Measurements from ENCODE around the gene SLC8A1.

DNA sequence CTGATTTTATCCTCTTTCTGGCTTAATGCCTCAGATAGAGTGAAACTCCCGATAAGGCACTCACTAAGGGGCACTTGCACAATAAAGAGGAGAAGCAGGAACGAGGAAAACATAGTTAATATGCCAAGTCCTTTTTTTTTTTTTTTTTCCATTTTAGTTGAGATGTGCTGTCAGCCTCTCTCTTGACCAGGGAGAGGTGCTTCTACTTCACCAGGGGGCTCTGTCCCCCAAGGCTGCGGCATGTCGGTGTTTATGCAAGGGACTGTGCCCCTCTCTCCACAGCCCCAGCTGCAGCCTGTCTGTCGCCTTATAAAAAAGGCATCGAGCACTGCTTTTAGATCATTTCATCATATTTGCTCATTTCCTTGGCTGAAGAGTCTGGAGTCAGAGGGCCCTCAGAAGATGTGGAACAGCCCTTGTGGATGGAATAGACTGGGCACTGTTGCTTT, 178.1 kb downstream of the SLC8A1 start:
- TF ChIP-seq, protein P1, sequence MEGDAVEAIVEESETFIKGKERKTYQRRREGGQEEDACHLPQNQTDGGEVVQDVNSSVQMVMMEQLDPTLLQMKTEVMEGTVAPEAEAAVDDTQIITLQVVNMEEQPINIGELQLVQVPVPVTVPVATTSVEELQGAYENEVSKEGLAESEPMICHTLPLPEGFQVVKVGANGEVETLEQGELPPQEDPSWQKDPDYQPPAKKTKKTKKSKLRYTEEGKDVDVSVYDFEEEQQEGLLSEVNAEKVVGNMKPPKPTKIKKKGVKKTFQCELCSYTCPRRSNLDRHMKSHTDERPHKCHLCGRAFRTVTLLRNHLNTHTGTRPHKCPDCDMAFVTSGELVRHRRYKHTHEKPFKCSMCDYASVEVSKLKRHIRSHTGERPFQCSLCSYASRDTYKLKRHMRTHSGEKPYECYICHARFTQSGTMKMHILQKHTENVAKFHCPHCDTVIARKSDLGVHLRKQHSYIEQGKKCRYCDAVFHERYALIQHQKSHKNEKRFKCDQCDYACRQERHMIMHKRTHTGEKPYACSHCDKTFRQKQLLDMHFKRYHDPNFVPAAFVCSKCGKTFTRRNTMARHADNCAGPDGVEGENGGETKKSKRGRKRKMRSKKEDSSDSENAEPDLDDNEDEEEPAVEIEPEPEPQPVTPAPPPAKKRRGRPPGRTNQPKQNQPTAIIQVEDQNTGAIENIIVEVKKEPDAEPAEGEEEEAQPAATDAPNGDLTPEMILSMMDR (conservative IDR thresholded peaks at IDR 0.05 in 1 of 2, IDR thresholded peaks at IDR 0.05 in 1 of 2; ENCODE audit: low read depth in 1 of 2, low read length in 2 of 2), result no peak
- no peak for TF ChIP-seq EZH2 (IDR thresholded peaks at IDR 0.05; ENCODE audit: low read length, missing control alignments)
